ENCODE results near the gene FAM107B. TPM values are rescaled to one million over a fixed set of nuclear protein-coding genes. Genes with fewer than 3 reads are reported as not detected.
A peak's percentile ranks its signal among the peaks of the same experiment; 100 is the strongest.
"Not testable (repeated sequence)": the region's sequence is repeated elsewhere in the genome, so short reads cannot be mapped to it uniquely, and the experiment has no call there.

FAM107B gene
- total RNA-seq, 2 experiments from 2014 or later, result 130 to 135 TPM

- DNase-seq (no peak), ATAC-seq (no peak)
- Mint-ChIP-seq H3K27me3 (ENCODE audit: low read depth) (no peaks in the 10 kb centered on the region), H3K4me3 (peak overlapping the region; percentile 99), H3K4me1 (ENCODE audit: low read depth) (peaks cover 72% of the 10 kb centered on the region), H3K9me3 (ENCODE audit: insufficient read depth) (no peaks in the 10 kb centered on the region), H3K36me3 (ENCODE audit: low read depth) (peaks cover 64% of the 10 kb centered on the region), H3K27ac (peak overlapping the region; percentile 77)
- ChIA-PET CTCF (interaction anchor here (0.9 to 1.6 kb wide), 2 partner anchors 39 to 65 kb away, joined by 3 to 5 read pairs; no protein-coding TSS in a partner anchor), POLR2A (interaction anchor here (1.7 to 3.3 kb wide), 2 partner anchors 13 to 236 kb away, joined by 11 to 12 read pairs; partner anchors contain the start of genes CDNF, HSPA14 and MSANTD7)
Observed at GRCh38 chr10:14601326-14601725, 173.4 kb downstream of the FAM107B start.

DNA sequence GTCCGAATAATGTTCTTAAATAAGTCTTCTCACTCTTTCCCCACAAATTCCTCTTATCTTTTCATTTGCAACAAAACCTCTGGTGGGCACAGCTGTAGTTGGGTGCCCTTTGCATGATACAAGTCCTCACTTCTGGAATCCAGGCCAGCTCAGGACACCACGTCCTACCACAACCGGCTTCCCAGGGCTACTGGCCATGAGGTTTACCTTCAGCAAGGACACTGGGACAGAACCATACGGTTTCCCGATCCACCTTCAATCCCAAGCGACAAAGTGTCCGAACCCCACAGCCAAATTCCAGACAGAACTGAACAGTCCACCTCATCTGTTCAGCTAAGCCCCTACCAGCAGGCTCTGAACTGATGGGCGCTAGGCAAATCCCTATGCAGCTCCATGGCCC is 174.6 kb downstream of the FAM107B start:
- H3K27me3 Mint-ChIP-seq (ENCODE audit: low read depth), result no peaks in the 10 kb centered on the region
- H3K27ac Mint-ChIP-seq, result peak overlapping the region; percentile 48
- CTCF ChIA-PET, result interaction anchor here (0.7 to 1.7 kb wide), 3 partner anchors 38 to 223 kb away, joined by 4 read pairs; no protein-coding TSS in a partner anchor
- DNase-seq, result no peak
- H3K9me3 Mint-ChIP-seq (ENCODE audit: insufficient read depth), result no peaks in the 10 kb centered on the region
- peaks cover 72% of the 10 kb centered on the region for H3K4me1 Mint-ChIP-seq (ENCODE audit: low read depth)
- ATAC-seq, result no peak
- H3K4me3 Mint-ChIP-seq, result no peak overlapping the region
- POLR2A ChIA-PET, result interaction anchor here (0.9 to 3.3 kb wide), 5 partner anchors 12 to 238 kb away, joined by 3 to 12 read pairs (median 4); partner anchors contain the start of genes CDNF, HSPA14 and MSANTD7
- peaks cover 74% of the 10 kb centered on the region for H3K36me3 Mint-ChIP-seq (ENCODE audit: low read depth)

DNA sequence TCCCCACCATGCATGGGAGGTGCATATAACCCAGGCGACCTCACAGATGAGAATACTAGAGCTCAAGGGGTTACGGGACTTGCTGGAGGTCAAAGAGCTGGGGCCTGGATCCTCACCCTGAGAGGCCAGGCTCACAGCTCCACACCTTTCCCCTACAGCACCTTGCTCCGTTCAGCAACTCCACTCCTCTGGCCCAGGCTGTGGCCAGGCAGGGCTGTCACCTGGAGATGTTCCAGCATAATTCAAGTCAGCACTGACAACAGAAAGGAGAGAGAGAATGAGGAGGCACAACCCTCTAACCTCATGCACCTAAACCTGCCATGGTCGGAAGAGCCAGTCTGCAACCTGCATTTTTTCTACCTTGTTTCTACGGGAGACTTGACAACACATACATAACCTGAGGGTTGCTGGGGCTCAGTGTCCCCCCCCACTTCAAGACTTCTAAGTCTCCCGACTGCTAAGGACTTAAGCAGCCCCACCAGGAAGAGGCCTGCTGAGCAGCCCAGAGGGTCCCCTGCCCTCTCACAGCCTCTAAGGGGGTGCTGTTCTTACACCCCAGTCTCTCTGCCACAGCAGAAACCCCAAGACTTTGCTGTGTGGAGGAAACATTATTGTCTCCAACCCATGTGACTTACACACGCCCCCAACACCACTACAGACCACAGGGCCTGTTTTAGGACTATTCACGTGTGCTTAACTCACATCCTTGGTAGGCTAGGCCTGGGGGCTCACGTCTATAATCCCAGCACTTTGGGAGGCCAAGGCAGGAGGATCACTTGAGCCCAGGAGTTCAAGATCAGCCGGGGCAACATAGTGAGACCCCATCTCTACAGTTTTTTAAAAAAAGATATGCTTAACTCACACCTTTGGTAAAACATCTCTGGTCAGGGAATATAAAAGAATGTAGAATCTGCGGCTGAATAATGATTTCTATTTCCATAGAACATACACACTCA is 175.6 kb downstream of the FAM107B start:
- Mint-ChIP-seq H3K9me3 (ENCODE audit: insufficient read depth) (no peaks in the 10 kb centered on the region), H3K4me1 (ENCODE audit: low read depth) (peaks cover 72% of the 10 kb centered on the region), H3K36me3 (ENCODE audit: low read depth) (peaks cover 83% of the 10 kb centered on the region), H3K27me3 (ENCODE audit: low read depth) (no peaks in the 10 kb centered on the region), H3K27ac (peak overlapping the region; percentile 65), H3K4me3 (no peak overlapping the region)
- CTCF ChIA-PET, result interaction anchor here (0.7 to 1.7 kb wide), 4 partner anchors 9 to 224 kb away, joined by 4 to 5 read pairs (median 4); no protein-coding TSS in a partner anchor
- POLR2A ChIA-PET, result interaction anchor here (0.6 to 3.3 kb wide), 7 partner anchors 11 to 239 kb away, joined by 3 to 12 read pairs (median 3); partner anchors contain the start of genes CDNF, HSPA14 and MSANTD7
- DNase-seq (no peak), ATAC-seq (peak; percentile 20)

DNA sequence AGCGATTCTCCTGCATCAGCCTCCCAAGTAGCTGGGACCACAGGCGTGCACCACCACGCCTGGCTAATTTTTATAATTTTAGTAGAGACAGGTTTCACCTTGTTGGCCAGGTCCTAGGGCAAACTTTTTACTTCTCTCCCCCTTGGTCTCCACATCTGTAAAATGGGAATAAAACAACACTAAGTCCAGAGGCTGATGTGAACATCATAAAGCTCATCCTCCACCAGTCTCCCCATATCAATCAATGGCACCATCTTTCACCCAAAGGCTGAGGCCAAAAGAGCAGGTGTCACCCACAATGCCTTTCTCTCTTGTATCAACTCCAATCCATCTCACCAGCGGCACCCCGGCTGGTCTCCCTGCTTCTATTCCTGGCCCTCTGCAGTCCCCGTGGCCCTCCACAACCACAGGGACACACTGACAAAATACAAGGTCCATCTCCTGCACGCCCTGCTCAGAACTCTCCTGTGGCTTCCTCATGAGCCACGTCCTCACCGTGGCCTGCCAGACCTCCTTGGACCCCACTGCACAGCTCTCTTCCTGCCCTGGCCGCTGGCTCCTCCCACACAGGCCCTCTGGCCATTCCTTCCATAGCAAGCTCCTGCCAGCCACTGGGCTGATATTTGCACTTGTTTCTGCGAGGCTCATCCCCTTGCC is 179.0 kb downstream of the FAM107B start:
- no peak for DNase-seq
- ATAC-seq, result peak; percentile 8
- H3K4me3 Mint-ChIP-seq, result no peak overlapping the region
- H3K9me3 Mint-ChIP-seq (ENCODE audit: insufficient read depth), result no peaks in the 10 kb centered on the region
- CTCF ChIA-PET, result interaction anchor here (0.7 kb wide), 1 partner anchor 97 kb away, joined by 3 read pairs; no protein-coding TSS in a partner anchor
- H3K27me3 Mint-ChIP-seq (ENCODE audit: low read depth), result no peaks in the 10 kb centered on the region
- POLR2A ChIA-PET, result interaction anchor here (0.6 kb wide), 1 partner anchor 153 kb away, joined by 3 read pairs; no protein-coding TSS in a partner anchor
- H3K4me1 Mint-ChIP-seq (ENCODE audit: low read depth), result peaks cover 74% of the 10 kb centered on the region
- H3K36me3 Mint-ChIP-seq (ENCODE audit: low read depth), result peaks cover 80% of the 10 kb centered on the region
- peak overlapping the region; percentile 59 for H3K27ac Mint-ChIP-seq

GRCh38 chr10:14594878-14595525 is 179.7 kb downstream of the FAM107B start:
- no peak for DNase-seq
- POLR2A ChIA-PET, result interaction anchor here (0.6 kb wide), 1 partner anchor 153 kb away, joined by 3 read pairs; no protein-coding TSS in a partner anchor
- CTCF ChIA-PET, result no interaction called here
- Mint-ChIP-seq H3K36me3 (ENCODE audit: low read depth) (peaks cover 82% of the 10 kb centered on the region), H3K4me3 (no peak overlapping the region), H3K27me3 (ENCODE audit: low read depth) (no peaks in the 10 kb centered on the region), H3K4me1 (ENCODE audit: low read depth) (peaks cover 75% of the 10 kb centered on the region), H3K9me3 (ENCODE audit: insufficient read depth) (no peaks in the 10 kb centered on the region), H3K27ac (no peak overlapping the region)
- ATAC-seq, result no peak

DNA sequence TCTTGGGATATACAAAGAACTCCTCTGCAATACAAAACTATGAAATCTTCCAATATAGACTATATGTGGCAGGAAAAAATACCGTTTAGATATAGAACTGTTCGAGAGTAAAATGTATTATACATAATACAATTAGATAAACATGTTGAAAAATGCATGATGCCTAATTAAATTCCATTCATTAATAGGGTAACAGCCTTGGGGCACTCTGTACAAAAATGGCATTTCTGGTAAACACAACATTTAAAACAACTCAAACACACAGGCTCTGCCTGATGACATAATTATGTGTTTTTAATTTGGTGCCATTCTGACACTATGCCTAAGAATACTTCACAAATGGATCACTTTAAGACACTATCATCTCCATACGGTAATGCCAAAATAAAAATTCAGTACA is 180.9 kb downstream of the FAM107B start:
- H3K27ac Mint-ChIP-seq, result no peak overlapping the region
- POLR2A ChIA-PET, result interaction anchor here (0.8 to 1.4 kb wide), 2 partner anchors 10 to 244 kb away, joined by 3 to 4 read pairs; partner anchors contain the start of genes CDNF, HSPA14 and MSANTD7

DNA sequence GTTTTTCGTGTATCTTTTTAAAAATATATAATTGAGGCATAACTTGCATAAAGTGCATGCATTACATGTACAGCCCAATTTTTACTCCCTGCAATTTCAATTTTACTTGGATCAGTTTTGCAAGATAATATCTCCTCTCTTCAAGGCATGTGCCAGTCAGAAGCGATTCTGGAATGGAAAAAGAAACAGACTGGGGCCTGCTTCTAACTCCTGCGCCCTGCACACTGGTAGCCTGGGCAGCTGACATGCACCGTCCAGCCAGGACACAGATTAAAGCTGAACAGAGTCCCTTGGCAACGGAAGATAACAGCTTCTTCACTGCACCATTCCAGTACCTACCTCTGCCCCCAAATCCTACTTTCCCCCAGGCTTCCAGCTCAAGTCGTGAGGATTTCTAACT is 182.1 kb downstream of the FAM107B start:
- no peak for DNase-seq
- H3K36me3 Mint-ChIP-seq (ENCODE audit: low read depth), result peaks cover 78% of the 10 kb centered on the region
- ATAC-seq, result no peak
- H3K27me3 Mint-ChIP-seq (ENCODE audit: low read depth), result no peaks in the 10 kb centered on the region
- H3K4me3 Mint-ChIP-seq, result no peak overlapping the region
- CTCF ChIA-PET, result interaction anchor here (1.0 kb wide), 1 partner anchor 49 kb away, joined by 3 read pairs; no protein-coding TSS in a partner anchor
- POLR2A ChIA-PET, result interaction anchor here (1.4 kb wide), 1 partner anchor 245 kb away, joined by 4 read pairs; the partner anchor contains the start of genes CDNF, HSPA14 and MSANTD7
- no peaks in the 10 kb centered on the region for H3K9me3 Mint-ChIP-seq (ENCODE audit: insufficient read depth)
- peaks cover 77% of the 10 kb centered on the region for H3K4me1 Mint-ChIP-seq (ENCODE audit: low read depth)
- H3K27ac Mint-ChIP-seq, result no peak overlapping the region

More for the DNA sequence above, 180.9 kb downstream of the FAM107B start:
- H3K4me3 Mint-ChIP-seq, result no peak overlapping the region
- peaks cover 78% of the 10 kb centered on the region for H3K36me3 Mint-ChIP-seq (ENCODE audit: low read depth)
- ATAC-seq, result no peak
- H3K4me1 Mint-ChIP-seq (ENCODE audit: low read depth), result peaks cover 74% of the 10 kb centered on the region
- H3K9me3 Mint-ChIP-seq (ENCODE audit: insufficient read depth), result no peaks in the 10 kb centered on the region
- no peak for DNase-seq
- CTCF ChIA-PET, result no interaction called here
- no peaks in the 10 kb centered on the region for H3K27me3 Mint-ChIP-seq (ENCODE audit: low read depth)

DNA sequence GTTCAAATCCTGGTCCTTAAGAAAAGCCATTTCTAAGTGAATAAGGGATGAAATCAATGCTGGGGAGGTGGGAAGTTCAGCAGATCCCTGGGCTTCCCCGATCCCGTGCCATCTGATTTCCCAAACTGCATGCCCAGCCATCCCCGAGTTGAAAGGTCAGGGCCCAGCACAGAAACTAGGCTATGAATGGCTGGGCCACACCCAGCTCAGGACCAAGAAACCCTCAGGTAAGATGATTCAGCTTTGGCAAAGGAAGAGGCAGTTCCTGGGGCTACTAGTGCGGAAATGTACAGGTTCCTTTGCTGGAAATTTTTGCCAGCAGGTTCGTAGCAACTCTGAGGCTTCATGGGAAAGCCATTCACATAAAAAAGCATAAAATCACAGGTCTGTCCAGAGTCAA is 182.7 kb downstream of the FAM107B start:
- no peak for DNase-seq
- no peaks in the 10 kb centered on the region for H3K9me3 Mint-ChIP-seq (ENCODE audit: insufficient read depth)
- no peak for ATAC-seq
- POLR2A ChIA-PET, result interaction anchor here (0.7 to 1.4 kb wide), 4 partner anchors 9 to 246 kb away, joined by 3 to 4 read pairs (median 4); partner anchors contain the start of genes CDNF, HSPA14 and MSANTD7
- CTCF ChIA-PET, result interaction anchor here (1.0 kb wide), 1 partner anchor 49 kb away, joined by 3 read pairs; no protein-coding TSS in a partner anchor
- peaks cover 79% of the 10 kb centered on the region for H3K4me1 Mint-ChIP-seq (ENCODE audit: low read depth)
- no peak overlapping the region for H3K27ac Mint-ChIP-seq
- H3K36me3 Mint-ChIP-seq (ENCODE audit: low read depth), result peaks cover 77% of the 10 kb centered on the region
- H3K27me3 Mint-ChIP-seq (ENCODE audit: low read depth), result no peaks in the 10 kb centered on the region
- no peak overlapping the region for H3K4me3 Mint-ChIP-seq

DNA sequence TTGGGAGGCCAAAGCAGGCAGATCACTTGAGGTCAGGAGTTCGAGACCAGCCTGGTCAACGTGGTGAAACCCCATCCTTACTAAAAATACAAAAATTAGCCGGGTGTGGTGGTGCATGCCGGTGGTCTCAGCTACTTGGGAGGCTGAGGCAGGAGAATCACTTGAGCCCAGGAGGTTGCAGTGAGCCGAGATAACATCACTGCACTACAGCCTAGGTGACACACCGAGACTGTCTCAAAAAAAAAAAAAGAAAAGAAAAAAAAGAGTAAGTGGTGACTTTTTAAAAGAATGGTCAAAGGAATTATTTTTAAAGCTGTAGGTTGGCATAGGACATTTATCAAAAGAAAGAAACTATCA is 185.8 kb downstream of the FAM107B start:
- Mint-ChIP-seq H3K27ac (peak overlapping the region; percentile 94), H3K4me3 (peak overlapping the region; percentile 60), H3K36me3 (ENCODE audit: low read depth) (peaks cover 77% of the 10 kb centered on the region), H3K4me1 (ENCODE audit: low read depth) (peaks cover 87% of the 10 kb centered on the region)
- not testable (repeated sequence) for DNase-seq; ATAC-seq; H3K27me3 Mint-ChIP-seq (ENCODE audit: low read depth); H3K9me3 Mint-ChIP-seq (ENCODE audit: insufficient read depth)
- CTCF ChIA-PET, result interaction anchor here (0.9 to 2.2 kb wide), 8 partner anchors 14 to 234 kb away, joined by 3 to 14 read pairs (median 6); no protein-coding TSS in a partner anchor
- POLR2A ChIA-PET, result interaction anchor here (0.6 to 2.2 kb wide), 9 partner anchors 11 to 249 kb away, joined by 3 to 17 read pairs (median 3); partner anchors contain the start of genes CDNF, HSPA14 and MSANTD7

GRCh38 chr10:14588084-14588937 is 186.4 kb downstream of the FAM107B start:
- H3K36me3 Mint-ChIP-seq (ENCODE audit: low read depth), result peaks cover 78% of the 10 kb centered on the region
- H3K27ac Mint-ChIP-seq, result peak overlapping the region; percentile 94
- ChIA-PET POLR2A (interaction anchor here (1.1 to 2.2 kb wide), 9 partner anchors 12 to 291 kb away, joined by 3 to 17 read pairs (median 5); partner anchors contain the start of genes CDNF, HSPA14, MSANTD7 and SUV39H2), CTCF (interaction anchor here (0.9 to 2.2 kb wide), 10 partner anchors 13 to 235 kb away, joined by 3 to 14 read pairs (median 6); no protein-coding TSS in a partner anchor)
- ATAC-seq, result peak; percentile 38
- peaks cover 89% of the 10 kb centered on the region for H3K4me1 Mint-ChIP-seq (ENCODE audit: low read depth)
- DNase-seq, result peak; percentile 56
- H3K4me3 Mint-ChIP-seq, result peak overlapping the region; percentile 60
- no peaks in the 10 kb centered on the region for H3K27me3 Mint-ChIP-seq (ENCODE audit: low read depth)
- H3K9me3 Mint-ChIP-seq (ENCODE audit: insufficient read depth), result no peaks in the 10 kb centered on the region
